GM21529 (cell line): ENCODE results near the gene ELL.

ENCODE experiments used
- ATAC-seq: cut with Tn5 transposase; IDR thresholded peaks from one replicate; pipeline ENCODE4 v1.9.1; 2021; ENCODE audit not compliant: unreplicated experiment

Gene ELL

GRCh38 chr19:18473003-18473705 is 48.7 kb downstream of the ELL start:
- ATAC-seq: no peak

GRCh38 chr19:18470787-18471186 is 51.1 kb downstream of the ELL start:
- no peak for ATAC-seq

- no peak for ATAC-seq
Observed at GRCh38 chr19:18469069-18469846, 52.6 kb downstream of the ELL start.

- ATAC-seq: no peak
Observed at GRCh38 chr19:18468517-18468916, 53.4 kb downstream of the ELL start.

- ATAC-seq: no peak
Observed at GRCh38 chr19:18467978-18468377, 53.9 kb downstream of the ELL start.

- no peak for ATAC-seq
Observed at GRCh38 chr19:18466354-18466753, 55.5 kb downstream of the ELL start.

- no peak for ATAC-seq
Observed at GRCh38 chr19:18465964-18466339, 55.9 kb downstream of the ELL start.

- no peak for ATAC-seq
Observed at GRCh38 chr19:18465214-18465963, 56.5 kb downstream of the ELL start.

- ATAC-seq: no peak
Observed at GRCh38 chr19:18464646-18465045, 57.2 kb downstream of the ELL start.

- no peak for ATAC-seq
Observed at GRCh38 chr19:18461471-18461870, 60.4 kb downstream of the ELL start.

- no peak for ATAC-seq
Observed at GRCh38 chr19:18460900-18461299, 61.0 kb downstream of the ELL start.

- ATAC-seq: no peak
Observed at GRCh38 chr19:18457483-18458331, 64.2 kb downstream of the ELL start.

- no peak for ATAC-seq
Observed at GRCh38 chr19:18456974-18457373, 64.9 kb downstream of the ELL start.

- no peak for ATAC-seq
Observed at GRCh38 chr19:18456279-18456678, 65.6 kb downstream of the ELL start.

GRCh38 chr19:18453269-18454024 is 68.4 kb downstream of the ELL start:
- ATAC-seq: no peak

- ATAC-seq: no peak
Observed at GRCh38 chr19:18452386-18452785, 69.5 kb downstream of the ELL start.

GRCh38 chr19:18450931-18451836 is 70.7 kb downstream of the ELL start:
- ATAC-seq: peak; percentile 64

- ATAC-seq: no peak
Observed at GRCh38 chr19:18450021-18450930, 71.6 kb downstream of the ELL start.
